Mesendoderm (in vitro differentiated cells): Measurements from ENCODE around the gene PRKAR2A.
"Not testable (repeated sequence)": the region's sequence is repeated elsewhere in the genome, so short reads cannot be mapped to it uniquely, and the experiment has no call there.

Experiments
- DNase-seq: peaks from one replicate; pipeline ENCODE4 v3.0.0; 2013
- H2AK5ac ChIP-seq: 2 replicates; pipeline ENCODE4 v1.6.1; 2013; ENCODE audit warnings: low read length, inconsistent platforms
- H2BK120ac ChIP-seq: 2 replicates; pipeline ENCODE4 v1.6.1; 2013; ENCODE audit warnings: low read depth, mild to moderate bottlenecking, low read length, moderate library complexity, mixed read lengths
- H2BK15ac ChIP-seq: replicated peaks from 2 replicates; pipeline ENCODE4 v1.6.1; 2013; ENCODE audit warnings: low read depth, mild to moderate bottlenecking, moderate library complexity
- H2BK5ac ChIP-seq: 2 replicates; pipeline ENCODE4 v1.6.1; 2013; ENCODE audit warnings: low read length, inconsistent platforms
- H3K18ac ChIP-seq: 2 replicates; pipeline ENCODE4 v1.6.1; 2013; ENCODE audit warnings: mild to moderate bottlenecking, low read length, mixed read lengths
- H3K23ac ChIP-seq: one replicate; pipeline ENCODE4 v1.6.1; 2013; ENCODE audit warnings: low read length
- H3K27ac ChIP-seq: 2 replicates; pipeline ENCODE4 v1.5.1; 2013; ENCODE audit warnings: low read depth, mild to moderate bottlenecking, inconsistent platforms, low read length, moderate library complexity
- H3K27me3 ChIP-seq: 2 replicates; pipeline ENCODE4 v1.6.1; 2013; ENCODE audit warnings: low read length, control low read depth, mild to moderate bottlenecking, inconsistent platforms; ENCODE audit not compliant: insufficient read depth, poor library complexity
- H3K36me3 ChIP-seq: 2 replicates; pipeline ENCODE4 v1.6.1; 2013; ENCODE audit warnings: low read length, inconsistent platforms; ENCODE audit not compliant: control insufficient read depth, insufficient read depth
- H3K4ac ChIP-seq: one replicate; pipeline ENCODE4 v1.6.1; 2013; ENCODE audit warnings: low read depth, mild to moderate bottlenecking, low read length, moderate library complexity
- H3K4me1 ChIP-seq: 2 replicates; pipeline ENCODE4 v1.6.1; 2013; ENCODE audit warnings: low read depth, low read length, inconsistent platforms; ENCODE audit not compliant: control insufficient read depth
- H3K4me2 ChIP-seq: 2 replicates; pipeline ENCODE4 v1.6.1; 2013; ENCODE audit warnings: low read length
- H3K4me3 ChIP-seq: 2 replicates; pipeline ENCODE4 v1.5.1; 2013; ENCODE audit warnings: mild to moderate bottlenecking, low read length
- H3K56ac ChIP-seq: one replicate; pipeline ENCODE4 v1.6.1; 2013; ENCODE audit warnings: low read length
- H3K79me1 ChIP-seq: 2 replicates; pipeline ENCODE4 v1.6.1; 2013; ENCODE audit warnings: low read length, inconsistent platforms
- H3K79me2 ChIP-seq: 2 replicates; pipeline ENCODE4 v1.6.1; 2013; ENCODE audit warnings: mild to moderate bottlenecking, low read length; ENCODE audit not compliant: control insufficient read depth, insufficient read depth
- H3K9ac ChIP-seq: 2 replicates; pipeline ENCODE4 v1.6.1; 2013; ENCODE audit warnings: low read length, inconsistent platforms
- H4K5ac ChIP-seq: one replicate; pipeline ENCODE4 v1.6.1; 2013; ENCODE audit warnings: low read length
- H4K8ac ChIP-seq: one replicate; pipeline ENCODE4 v1.6.1; 2013; ENCODE audit warnings: low read depth, mild to moderate bottlenecking, control low read depth, low read length, moderate library complexity
- WGBS: extraction: QIAGEN DNeasy Blood & Tissue Kit; methylation state at CpG from one replicate; pipeline ENCODE4 v1.1.7; 2013; ENCODE audit warnings: low lambda C conversion rate, missing lambda C conversion rate; ENCODE audit not compliant: insufficient coverage; ENCODE audit errors: extremely low coverage; 5-methylcytosine and 5-hydroxymethylcytosine counted together

Gene PRKAR2A

DNA sequence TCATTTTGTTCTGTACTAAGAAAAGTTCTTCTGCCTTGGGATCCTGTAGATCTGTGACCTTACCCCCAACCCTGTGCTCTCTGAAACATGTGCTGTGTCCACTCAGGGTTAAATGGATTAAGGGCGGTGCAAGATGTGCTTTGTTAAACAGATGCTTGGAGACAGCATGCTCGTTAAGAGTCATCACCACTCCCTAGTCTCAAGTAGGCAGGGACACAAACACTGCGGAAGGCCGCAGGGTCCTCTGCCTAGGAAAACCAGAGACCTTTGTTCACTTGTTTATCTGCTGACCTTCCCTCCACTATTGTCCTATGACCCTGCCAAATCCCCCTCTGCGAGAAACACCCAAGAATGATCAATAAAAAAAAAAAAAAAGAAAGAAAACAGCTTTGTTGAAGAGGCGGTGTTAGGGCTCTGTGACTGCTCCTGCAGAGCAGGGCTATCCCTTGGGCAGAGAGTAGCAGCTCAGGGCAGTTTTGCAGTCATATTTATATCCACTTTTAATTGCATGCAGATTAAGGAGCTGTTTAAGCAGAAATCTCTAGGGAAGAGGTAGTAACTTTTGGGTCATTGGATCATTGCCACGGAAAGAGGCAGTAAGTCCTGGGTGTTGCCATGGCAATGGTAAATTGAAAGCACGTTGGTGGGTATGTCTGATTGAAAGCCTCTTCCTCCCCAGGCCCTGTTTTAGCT, 112.5 kb downstream of the PRKAR2A start:
- H3K18ac ChIP-seq, H3K4me1 ChIP-seq, H3K27me3 ChIP-seq, H2BK15ac ChIP-seq, H3K79me1 ChIP-seq, H2BK120ac ChIP-seq, H3K4me2 ChIP-seq, H3K36me3 ChIP-seq, H3K9ac ChIP-seq, DNase-seq, H4K5ac ChIP-seq, H3K27ac ChIP-seq, H4K8ac ChIP-seq, H3K4ac ChIP-seq, H2AK5ac ChIP-seq, H3K4me3 ChIP-seq, H3K79me2 ChIP-seq, H3K56ac ChIP-seq, H2BK5ac ChIP-seq, H3K23ac ChIP-seq: not testable (repeated sequence)
- no CpG with 5 or more reads among the region's 8 CpGs for WGBS

DNA sequence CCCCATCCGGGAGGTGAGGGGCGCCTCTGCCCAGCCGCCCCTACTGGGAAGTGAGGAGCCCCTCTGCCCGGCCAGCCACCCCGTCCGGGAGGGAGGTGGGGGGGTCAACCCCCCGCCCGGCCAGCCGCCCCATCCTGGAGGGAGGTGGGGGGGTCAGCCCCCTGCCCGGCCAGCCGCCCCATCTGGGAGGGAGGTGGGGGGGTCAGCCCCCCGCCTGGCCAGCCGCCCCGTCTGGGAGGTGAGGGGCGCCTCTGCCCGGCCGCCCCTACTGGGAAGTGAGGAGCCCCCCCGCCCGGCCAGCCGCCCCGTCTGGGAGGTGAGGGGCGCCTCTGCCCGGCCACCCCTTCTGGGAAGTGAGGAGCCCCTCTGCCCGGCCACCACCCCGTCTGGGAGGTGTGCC, 113.1 kb downstream of the PRKAR2A start:
- H3K56ac ChIP-seq, H3K4me2 ChIP-seq, H3K27ac ChIP-seq, H2BK15ac ChIP-seq, H3K79me2 ChIP-seq, H3K36me3 ChIP-seq, H2BK5ac ChIP-seq, H3K9ac ChIP-seq, H3K18ac ChIP-seq, H3K4ac ChIP-seq, H2BK120ac ChIP-seq, H3K27me3 ChIP-seq, H3K23ac ChIP-seq, H2AK5ac ChIP-seq, H3K4me1 ChIP-seq, H3K4me3 ChIP-seq, H3K79me1 ChIP-seq, H4K5ac ChIP-seq, H4K8ac ChIP-seq, DNase-seq: not testable (repeated sequence)
- WGBS: no CpG with 5 or more reads among the region's 25 CpGs

DNA sequence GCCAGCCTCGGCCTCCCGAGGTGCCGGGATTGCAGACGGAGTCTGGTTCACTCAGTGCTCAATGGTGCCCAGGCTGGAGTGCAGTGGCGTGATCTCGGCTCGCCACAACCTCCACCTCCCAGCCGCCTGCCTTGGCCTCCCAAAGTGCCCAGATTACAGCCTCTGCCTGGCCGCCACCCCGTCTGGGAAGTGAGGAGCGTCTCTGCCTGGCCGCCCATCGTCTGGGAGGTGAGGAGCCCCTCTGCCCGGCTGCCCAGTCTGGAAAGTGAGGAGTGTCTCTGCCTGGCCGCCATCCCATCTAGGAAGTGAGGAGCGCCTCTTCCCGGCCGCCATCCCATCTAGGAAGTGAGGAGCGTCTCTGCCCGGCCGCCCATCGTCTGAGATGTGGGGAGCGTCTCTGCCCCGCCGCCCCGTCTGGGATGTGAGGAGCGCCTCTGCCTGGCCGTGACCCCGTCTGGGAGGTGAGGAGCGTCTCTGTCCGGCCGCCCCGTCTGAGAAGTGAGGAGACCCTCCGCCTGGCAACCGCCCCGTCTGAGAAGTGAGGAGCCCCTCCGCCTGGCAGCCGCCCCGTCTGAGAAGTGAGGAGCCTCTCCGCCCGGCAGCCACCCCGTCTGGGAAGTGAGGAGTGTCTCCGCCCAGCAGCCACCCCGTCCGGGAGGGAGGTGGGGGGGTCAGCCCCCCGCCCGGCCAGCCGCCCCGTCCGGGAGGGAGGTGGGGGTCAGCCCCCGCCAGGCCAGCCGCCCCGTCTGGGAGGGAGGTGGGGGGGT, 113.7 kb downstream of the PRKAR2A start:
- H3K56ac ChIP-seq, H3K27ac ChIP-seq, H2BK5ac ChIP-seq, H3K4me1 ChIP-seq, DNase-seq, H4K5ac ChIP-seq, H3K4me3 ChIP-seq, H3K4me2 ChIP-seq, H3K36me3 ChIP-seq, H3K4ac ChIP-seq, H3K18ac ChIP-seq, H4K8ac ChIP-seq, H3K9ac ChIP-seq, H2AK5ac ChIP-seq, H3K79me1 ChIP-seq, H3K23ac ChIP-seq, H3K79me2 ChIP-seq, H2BK15ac ChIP-seq, H3K27me3 ChIP-seq, H2BK120ac ChIP-seq: not testable (repeated sequence)
- WGBS: no CpG with 5 or more reads among the region's 53 CpGs

DNA sequence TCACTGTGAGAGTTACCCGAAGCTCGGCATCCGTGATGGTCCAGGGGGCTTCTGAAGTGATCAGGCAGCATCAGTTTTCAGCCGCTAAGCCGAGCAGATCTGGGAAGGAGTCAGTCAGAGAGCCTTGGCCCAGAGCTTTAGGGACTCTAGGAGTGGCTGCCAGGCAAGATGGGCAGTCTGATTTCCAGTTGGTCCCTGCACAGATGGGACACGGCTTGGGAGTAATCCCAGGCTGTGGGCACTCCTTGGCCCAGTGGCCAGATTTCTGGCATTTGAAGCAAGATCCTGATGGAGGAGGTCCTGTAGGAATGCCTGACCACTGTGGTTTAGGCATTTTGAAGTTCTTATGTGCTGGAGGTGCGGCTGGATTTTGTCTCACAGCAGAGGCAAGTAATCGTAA, 120.2 kb downstream of the PRKAR2A start:
- H3K4me3 ChIP-seq: no peak overlapping the region
- no CpG with 5 or more reads among the region's 8 CpGs for WGBS
- H3K27me3 ChIP-seq: no peaks in the 10 kb centered on the region
- H2AK5ac ChIP-seq: no peak overlapping the region
- H3K4me2 ChIP-seq: no peak overlapping the region
- H3K27ac ChIP-seq: no peak overlapping the region
- no peak overlapping the region for H2BK5ac ChIP-seq
- no peaks in the 10 kb centered on the region for H3K79me2 ChIP-seq
- no peak overlapping the region for H3K9ac ChIP-seq
- no peak for DNase-seq
- no peak overlapping the region for H3K4ac ChIP-seq
- no peak overlapping the region for H3K56ac ChIP-seq
- H4K5ac ChIP-seq: no peak overlapping the region
- H3K23ac ChIP-seq: no peak overlapping the region
- no peaks in the 10 kb centered on the region for H3K36me3 ChIP-seq
- no peak overlapping the region for H4K8ac ChIP-seq
- H2BK120ac ChIP-seq: no peak overlapping the region
- H3K18ac ChIP-seq: no peak overlapping the region
- H3K79me1 ChIP-seq: no peaks in the 10 kb centered on the region
- no peaks in the 10 kb centered on the region for H3K4me1 ChIP-seq
- no peak overlapping the region for H2BK15ac ChIP-seq

DNA sequence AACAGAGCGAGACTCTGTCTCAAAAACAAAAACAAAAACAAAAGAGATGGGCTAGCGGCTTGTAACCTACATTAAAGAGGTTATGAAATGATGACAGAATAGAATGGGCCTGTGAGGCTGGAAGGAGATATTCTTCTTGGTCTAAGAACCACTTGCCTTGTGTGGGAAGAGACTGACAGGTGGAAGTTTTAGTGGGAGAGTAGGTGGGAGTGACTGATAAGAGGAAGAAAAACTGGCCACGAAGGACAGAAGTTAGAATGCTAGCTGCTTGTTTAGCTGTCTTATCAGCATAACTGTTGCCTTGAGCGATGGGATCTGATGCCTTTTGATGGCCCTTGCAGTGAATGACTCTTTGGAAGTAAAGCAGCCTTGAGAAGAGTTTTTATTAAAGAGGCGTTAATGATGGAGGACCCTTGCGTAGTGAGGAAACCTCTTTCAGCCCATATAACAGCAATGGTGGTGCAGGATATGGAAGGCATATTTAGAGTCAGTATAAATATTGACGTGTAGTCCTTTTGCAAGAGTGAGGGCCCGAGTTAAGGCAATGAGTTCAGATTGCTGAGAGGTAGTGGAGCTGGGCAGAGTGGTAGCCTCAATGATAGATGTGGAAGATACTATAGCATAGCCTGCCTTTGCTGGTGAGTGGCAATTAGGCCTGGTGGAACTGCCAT, 122.4 kb downstream of the PRKAR2A start:
- H3K23ac ChIP-seq, H3K79me1 ChIP-seq, H3K4me3 ChIP-seq, H3K4me1 ChIP-seq, H3K4ac ChIP-seq, H3K9ac ChIP-seq, H3K27me3 ChIP-seq, H2BK120ac ChIP-seq, H3K79me2 ChIP-seq, H3K18ac ChIP-seq, H2BK15ac ChIP-seq, H2BK5ac ChIP-seq, H3K36me3 ChIP-seq, H4K5ac ChIP-seq, H3K4me2 ChIP-seq, DNase-seq, H3K27ac ChIP-seq, H4K8ac ChIP-seq, H3K56ac ChIP-seq, H2AK5ac ChIP-seq: not testable (repeated sequence)
- no CpG with 5 or more reads among the region's 8 CpGs for WGBS
